ENCODE measurements around the gene RAD51. TPM values are rescaled to one million over a fixed set of nuclear protein-coding genes. Genes with fewer than 3 reads are reported as not detected.
A peak's percentile ranks its signal among the peaks of the same experiment; 100 is the strongest.

The RAD51 gene
- total and polyA plus RNA-seq, 9 of the 15 experiments (the other 6 are each of a cell fraction or from before 2014, with no cell fraction given) = 16.0 to 63.8 (median 34.6) TPM

DNA sequence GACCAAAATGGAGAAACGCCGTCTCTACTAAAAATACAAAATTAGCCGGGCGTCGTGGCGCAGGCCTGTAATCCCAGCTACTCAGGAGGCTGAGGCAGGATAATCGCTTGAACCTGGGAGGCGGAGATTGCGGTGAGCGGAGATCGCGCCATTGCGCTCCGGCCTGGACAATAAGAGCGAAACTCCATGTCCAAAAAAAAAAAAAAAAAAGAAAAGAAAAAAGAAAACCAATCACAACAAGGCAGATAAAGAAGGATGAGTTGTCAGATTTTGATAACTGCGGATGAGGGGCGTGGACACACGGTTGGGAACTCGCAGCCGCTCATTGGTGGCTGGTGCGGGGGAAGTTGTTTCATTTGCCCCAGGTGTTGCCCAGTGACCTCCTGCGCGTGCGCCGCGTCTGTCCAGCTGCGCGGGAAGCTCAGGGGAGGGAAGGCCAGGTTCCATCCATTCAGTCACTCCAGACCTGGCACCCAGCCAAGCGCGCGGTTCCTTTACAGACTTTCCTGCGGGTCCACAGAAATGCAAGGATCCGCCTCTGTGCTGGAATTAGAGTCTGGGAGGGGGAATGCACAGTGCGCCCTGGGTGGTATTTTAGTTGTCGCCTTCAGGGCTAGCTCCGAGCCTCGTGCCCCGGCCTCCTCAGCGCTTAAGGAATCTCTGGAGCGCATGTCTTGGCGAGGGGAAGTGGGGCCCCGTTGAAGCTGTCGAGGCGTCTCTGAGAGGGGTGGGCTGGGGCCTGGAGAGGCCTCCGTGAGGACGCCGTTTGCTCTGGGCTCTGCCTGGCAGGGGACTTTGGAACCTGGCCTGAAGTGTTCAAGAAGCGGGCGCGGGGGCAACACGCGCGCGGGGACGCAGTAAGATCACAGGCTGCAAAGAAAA lies 68.2 kb downstream of the RAD51 start (continued):
- TF ChIP-seq POLR3A (IDR thresholded peaks at IDR 0.05; ENCODE audit: borderline replicate concordance, extremely low read depth, insufficient read depth, insufficient read length) (no peak), NR2F6 (CRISPR knock-in tag; IDR thresholded peaks at IDR 0.05) (no peak), ZNF436 (CRISPR knock-in tag; IDR thresholded peaks at IDR 0.05) (no peak), HMGN3 (IDR thresholded peaks at IDR 0.05; ENCODE audit: borderline replicate concordance, extremely low read depth, insufficient read length, low read depth, low read length) (no peak), MAFF (IDR thresholded peaks at IDR 0.05; ENCODE audit: low read length) (no peak), ASH1L (IDR thresholded peaks at IDR 0.05; ENCODE audit: borderline replicate concordance, low read depth, partially characterized antibody) (no peak), MBD2 (IDR thresholded peaks at IDR 0.05; ENCODE audit: borderline replicate concordance, low read depth) (no peak), SIN3B (IDR thresholded peaks at IDR 0.05; ENCODE audit: low read depth) (no peak), ZNF830 (CRISPR knock-in tag; IDR thresholded peaks at IDR 0.05) (no peak), C11orf30 (IDR thresholded peaks at IDR 0.05; ENCODE audit: low read depth) (peak; percentile 60), ZZZ3 (IDR thresholded peaks at IDR 0.05) (no peak), SFPQ (IDR thresholded peaks at IDR 0.05; ENCODE audit: low read depth, low read length) (no peak), STAG1 (CRISPR knock-in tag; IDR thresholded peaks at IDR 0.05; ENCODE audit: borderline replicate concordance) (no peak), HDAC1 (IDR thresholded peaks at IDR 0.05) (0 out of 4 replicates have a peak, but pooled peaks of 1 of the 2 experiments have one; percentile 11), RBM14 (IDR thresholded peaks at IDR 0.05; ENCODE audit: borderline replicate concordance, insufficient read depth, low read depth, low read length) (no peak), NCOR1 (IDR thresholded peaks at IDR 0.05) (peak; percentile 11; the same call in 1 of the 2 replicates), HNRNPL (IDR thresholded peaks at IDR 0.05; ENCODE audit: low read depth, low read length) (no peak), NBN (IDR thresholded peaks at IDR 0.05; ENCODE audit: low read depth) (peak; percentile 56), PURB (CRISPR knock-in tag; IDR thresholded peaks at IDR 0.05; ENCODE audit: low read depth) (no peak), STAT6 (CRISPR knock-in tag; IDR thresholded peaks at IDR 0.05) (no peak), EP300 (IDR thresholded peaks at IDR 0.05; ENCODE audit: low read length) (no peak), PHF20 (IDR thresholded peaks at IDR 0.05; ENCODE audit: partially characterized antibody) (no peak)
- TF ChIP-seq, protein P1, sequence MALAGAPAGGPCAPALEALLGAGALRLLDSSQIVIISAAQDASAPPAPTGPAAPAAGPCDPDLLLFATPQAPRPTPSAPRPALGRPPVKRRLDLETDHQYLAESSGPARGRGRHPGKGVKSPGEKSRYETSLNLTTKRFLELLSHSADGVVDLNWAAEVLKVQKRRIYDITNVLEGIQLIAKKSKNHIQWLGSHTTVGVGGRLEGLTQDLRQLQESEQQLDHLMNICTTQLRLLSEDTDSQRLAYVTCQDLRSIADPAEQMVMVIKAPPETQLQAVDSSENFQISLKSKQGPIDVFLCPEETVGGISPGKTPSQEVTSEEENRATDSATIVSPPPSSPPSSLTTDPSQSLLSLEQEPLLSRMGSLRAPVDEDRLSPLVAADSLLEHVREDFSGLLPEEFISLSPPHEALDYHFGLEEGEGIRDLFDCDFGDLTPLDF (CRISPR knock-in tag; IDR thresholded peaks at IDR 0.05) = peak; percentile 91
